ENCODE data around the gene AMBN.

Gene AMBN, protein sequence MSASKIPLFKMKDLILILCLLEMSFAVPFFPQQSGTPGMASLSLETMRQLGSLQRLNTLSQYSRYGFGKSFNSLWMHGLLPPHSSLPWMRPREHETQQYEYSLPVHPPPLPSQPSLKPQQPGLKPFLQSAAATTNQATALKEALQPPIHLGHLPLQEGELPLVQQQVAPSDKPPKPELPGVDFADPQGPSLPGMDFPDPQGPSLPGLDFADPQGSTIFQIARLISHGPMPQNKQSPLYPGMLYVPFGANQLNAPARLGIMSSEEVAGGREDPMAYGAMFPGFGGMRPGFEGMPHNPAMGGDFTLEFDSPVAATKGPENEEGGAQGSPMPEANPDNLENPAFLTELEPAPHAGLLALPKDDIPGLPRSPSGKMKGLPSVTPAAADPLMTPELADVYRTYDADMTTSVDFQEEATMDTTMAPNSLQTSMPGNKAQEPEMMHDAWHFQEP

DNA sequence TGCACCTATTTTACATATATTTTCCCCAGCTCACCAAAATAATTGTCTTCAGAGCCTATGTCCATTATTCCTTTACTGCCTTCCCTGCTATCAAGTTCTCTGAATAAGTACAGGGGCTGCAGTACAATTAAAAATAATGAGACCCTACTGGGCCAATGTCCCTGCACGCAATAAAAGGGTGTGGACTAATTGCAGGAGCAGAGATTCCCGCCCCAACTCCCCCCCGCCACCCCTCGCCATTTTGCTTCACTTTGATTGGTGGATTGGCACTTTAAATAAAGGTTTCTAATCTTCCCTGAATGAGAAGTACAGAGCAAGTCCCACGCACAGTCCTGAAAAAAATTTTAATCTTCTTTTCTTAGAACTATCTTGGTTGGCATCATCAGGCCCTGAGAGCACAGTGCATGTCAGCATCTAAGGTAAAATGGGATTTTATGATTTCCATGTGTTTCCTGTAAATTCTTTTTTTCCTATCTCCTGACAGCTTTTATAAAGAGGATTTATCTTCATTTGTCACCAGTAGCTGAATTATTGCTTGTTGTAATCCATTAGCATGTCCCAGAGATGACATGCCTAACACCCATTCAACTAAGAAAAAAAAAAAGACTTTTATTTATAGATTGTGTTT lies at the start of gene AMBN:
Gene AMBN, plus strand, starts transcription at position 302 of the 628 bp plus-strand sequence. Its CDS starts 103 bp downstream, at position 405.
- DNase-seq: no peak

GRCh38 chr4:70544279-70544868 lies 47.7 kb upstream of the AMBN start:
- DNase-seq: peak in 1 of 2 experiments; percentile 29

DNA sequence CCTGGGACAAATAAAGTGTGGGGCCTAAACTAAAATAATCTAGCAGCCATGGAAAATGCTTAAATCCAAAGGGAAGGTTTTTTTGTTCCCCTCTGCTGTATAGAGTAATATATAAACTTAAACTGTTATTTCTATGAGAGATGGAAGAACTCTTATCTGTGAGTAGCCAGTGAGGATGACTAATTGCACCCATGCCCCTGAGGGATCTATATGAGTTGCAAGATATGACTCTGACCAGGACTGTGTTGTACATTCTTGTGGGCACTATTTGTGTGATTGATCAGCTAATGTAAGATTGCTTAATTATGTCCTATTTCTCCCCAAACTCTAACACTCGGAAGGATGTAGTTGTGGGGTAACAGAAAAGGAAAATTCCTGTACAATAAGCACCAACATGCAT lies 35.2 kb upstream of the AMBN start:
- no peak for DNase-seq

DNA sequence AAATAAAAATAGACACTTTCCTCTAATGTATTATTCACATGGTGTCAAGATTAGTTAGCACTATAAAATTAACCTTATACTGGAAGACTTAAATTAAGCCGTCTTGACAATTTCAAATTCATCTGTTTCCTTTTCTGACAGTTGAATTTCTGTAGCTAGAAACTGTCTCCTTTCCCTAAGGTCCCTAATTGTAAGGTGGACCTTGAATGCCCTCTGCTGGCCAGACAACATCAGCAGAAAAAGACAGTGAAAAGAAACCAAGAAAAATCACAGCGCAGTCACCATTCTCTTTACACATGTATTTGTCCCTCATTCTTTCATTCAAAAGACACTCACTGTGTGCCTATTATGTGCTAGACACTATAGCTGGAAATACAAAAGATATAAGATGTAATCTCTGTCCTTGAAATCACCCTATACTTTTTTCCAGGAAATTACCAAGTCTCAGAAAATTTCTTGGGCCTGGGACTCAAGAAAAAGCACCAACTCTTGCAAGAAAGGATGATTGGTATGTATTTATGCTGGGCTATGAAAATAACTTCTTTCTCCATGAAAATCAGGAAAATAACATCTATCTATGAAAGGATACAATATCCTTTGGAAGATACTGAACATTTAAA lies 32.7 kb upstream of the AMBN start:
- peak; percentile 10 to 66 for DNase-seq

DNA sequence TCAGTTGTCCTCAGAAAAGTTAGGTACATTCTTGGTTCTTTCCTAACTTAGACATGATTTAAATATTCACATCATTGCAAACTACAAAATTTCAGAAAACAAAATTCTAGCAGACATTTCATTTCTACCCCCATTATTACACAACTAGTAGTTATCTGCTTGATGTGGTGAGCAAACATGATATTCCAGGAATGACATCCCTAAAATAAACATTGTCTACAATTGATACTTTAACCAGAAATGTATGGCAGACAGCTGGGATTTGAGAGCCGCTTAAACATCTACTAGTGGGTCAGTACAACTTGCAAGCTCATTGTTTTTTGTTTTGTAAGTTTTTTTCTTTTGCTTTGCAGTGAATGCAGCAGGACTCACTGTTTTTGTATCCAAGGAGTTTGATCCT lies 32.1 kb upstream of the AMBN start:
- DNase-seq: no peak

DNA sequence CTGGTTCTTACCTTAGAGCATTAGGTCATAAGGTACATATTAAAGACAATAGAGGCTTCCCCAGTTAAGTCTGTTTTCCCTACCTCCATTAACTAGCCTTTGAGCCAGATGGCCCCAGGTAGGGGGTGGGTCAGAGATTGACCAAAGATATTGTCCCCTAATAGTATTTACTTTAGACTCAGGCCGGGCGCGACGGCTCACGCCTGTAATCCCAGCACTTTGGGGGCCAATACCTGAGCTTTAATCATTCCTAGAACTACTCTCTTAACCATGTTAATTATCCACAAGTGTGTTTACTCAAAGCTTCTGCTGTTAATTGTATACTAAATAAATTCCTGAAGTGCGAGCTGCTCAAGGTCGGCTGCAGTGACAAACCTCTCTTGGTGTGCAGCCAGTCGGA lies 28.0 kb upstream of the AMBN start:
- DNase-seq: no peak

- no peak for DNase-seq
These were observed 21.3 kb upstream of the AMBN start for GRCh38 chr4:70570796-70571195.

DNA sequence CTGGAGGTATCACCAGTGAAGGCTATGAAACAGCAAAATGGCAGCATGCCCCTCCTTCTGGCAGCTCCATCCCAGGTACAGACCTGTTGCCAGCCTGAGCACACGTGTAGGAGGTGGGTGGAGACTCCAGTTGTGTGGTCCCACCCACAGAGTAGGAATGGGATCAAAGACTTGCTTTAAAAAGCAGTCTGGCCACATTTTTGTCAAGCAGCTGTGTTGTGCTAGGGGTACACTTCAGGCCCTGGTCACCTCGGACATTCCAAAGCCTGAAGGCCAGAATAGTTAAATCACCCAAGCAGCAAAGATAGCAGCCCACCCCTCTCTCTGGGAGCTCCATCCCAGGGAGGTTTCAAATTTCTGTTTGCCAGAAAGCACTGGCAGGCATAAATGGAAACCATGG lies 20.3 kb upstream of the AMBN start:
- DNase-seq: no peak

- DNase-seq: no peak
These were observed 16.1 kb upstream of the AMBN start for GRCh38 chr4:70575964-70576363.

- DNase-seq: no peak
These were observed 14.7 kb upstream of the AMBN start for GRCh38 chr4:70577220-70577927.

- no peak for DNase-seq
These were observed 10.1 kb upstream of the AMBN start for GRCh38 chr4:70581980-70582379.

DNA sequence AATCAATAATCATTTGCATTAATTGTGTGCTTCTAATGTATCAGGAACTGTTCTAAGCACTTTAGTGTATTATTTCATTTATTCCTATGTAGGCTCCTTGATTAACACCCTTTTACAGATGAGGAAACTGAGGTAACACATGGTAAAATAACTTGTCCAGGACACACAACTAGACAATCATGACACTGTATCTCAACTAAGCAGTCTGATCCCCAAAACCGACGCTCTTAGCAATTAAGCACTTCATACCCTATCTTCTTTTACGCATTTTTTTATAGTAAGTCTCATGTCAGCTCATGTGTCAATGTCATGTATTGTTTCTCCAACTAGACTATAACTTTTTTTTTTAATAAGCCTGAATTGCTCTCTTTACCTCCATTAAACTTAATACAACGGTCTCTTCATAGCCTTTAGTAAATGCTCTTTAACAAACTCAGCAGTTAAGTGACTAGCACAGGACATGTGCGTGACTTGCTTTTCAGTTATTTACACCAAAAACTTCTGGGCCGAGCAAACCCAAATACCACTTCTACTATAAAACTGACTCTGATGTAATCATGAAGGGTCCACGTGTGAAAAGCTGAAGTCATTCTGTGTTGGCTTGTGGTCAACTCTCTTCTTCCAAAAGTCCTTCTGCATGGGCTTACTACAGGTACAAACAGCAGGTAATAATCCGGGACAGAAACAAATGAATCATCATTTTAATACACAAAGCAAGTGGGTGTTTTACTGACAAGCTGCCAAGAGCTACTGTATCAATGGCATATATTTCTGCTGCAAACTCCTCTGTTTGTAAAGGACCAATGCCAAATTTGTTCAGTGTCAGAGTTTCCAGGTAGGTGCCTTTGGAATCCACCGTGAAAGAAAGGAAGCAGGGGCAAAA lies 7.9 kb upstream of the AMBN start:
- no peak for DNase-seq

DNA sequence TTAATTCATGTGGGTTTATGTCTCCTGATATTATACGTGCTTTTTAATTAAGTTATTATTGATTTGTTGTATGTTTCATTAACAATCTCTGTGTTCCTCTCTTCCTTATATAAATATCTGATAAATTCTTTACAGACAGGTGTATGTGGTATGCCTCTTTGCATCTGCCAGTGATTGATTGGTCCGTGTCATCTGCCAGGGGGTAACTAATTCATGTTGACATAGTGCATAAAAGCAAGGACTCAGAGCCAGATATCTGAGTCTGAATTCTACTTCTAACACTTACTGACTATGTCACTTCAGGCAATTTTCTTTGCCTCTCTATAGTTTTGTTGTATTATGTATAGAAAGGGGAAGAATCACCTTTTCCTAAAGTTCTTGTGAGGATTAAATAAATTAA lies 5.2 kb upstream of the AMBN start:
- no peak for DNase-seq

- no peak for DNase-seq
These were observed 2.3 kb upstream of the AMBN start for GRCh38 chr4:70589785-70590184.

DNA sequence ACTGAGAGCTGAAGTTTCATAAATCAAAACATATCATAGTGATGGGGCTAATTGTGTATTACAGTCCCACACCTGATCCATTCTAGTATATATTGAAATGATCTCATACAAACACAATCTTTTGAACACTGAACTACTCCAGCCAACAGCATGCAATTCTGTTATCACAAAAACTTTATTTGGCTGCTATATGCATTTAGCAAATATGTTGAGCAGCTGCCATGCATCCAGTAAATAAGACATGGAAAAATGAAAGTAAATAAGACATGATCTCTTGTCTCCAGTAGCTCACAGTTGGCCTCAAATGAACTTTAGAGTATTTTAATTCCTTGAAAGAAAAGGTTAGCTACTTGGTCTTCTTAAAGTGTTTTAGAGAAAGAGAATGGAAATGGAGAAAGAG lies 2.1 kb downstream of the AMBN start:
- DNase-seq: no peak

GRCh38 chr4:70600305-70600704 lies 8.2 kb downstream of the AMBN start:
- no peak for DNase-seq

- no peak for DNase-seq
These were observed 8.9 kb downstream of the AMBN start for GRCh38 chr4:70600977-70601376.

DNA sequence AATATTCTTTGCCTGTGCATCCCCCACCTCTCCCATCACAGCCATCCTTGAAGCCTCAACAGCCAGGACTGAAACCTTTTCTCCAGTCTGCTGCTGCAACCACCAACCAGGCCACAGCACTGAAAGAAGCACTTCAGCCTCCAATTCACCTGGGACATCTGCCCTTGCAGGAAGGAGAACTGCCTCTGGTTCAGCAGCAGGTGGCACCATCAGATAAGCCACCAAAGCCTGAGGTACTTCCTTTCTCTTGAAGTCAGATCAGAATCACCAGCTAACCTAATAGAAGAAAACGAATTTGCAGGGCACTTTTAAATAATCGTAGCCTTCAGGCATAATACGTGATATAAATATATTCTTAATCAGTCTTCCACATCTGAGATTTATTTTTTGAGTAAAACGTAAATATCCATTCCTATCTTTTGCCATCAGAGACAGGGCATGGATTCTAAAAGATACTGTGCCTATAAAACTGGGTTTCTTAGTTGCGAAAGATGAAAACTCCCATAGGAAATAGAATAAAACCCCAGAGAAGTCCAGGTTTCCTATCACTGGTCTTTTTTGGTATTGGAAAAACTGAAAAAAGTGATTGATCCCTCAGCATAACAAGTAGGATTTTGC lies 9.5 kb downstream of the AMBN start:
- peak; percentile 56 to 77 for DNase-seq

DNA sequence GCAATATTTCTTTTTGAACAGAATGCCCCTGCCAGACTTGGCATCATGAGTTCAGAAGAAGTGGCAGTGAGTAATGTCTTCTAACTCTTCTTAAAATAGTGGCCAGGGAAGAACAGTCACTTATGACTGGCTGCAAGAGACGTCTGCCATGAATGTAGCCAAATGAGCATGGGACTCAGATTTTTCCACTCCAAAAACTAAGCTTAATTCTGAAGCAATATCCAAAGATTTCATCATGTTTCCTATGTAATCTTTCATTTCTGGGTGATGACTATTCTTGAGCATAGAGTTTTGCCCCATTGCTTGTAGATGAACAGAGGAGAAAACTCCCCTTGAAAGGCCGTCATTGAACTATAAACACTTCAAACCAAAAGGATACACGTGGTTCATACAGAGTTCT lies 11.8 kb downstream of the AMBN start:
- DNase-seq: no peak

- no peak for DNase-seq
These were observed 14.4 kb downstream of the AMBN start for GRCh38 chr4:70606459-70606858.

GRCh38 chr4:70607334-70607853 lies 15.3 kb downstream of the AMBN start:
- no peak for DNase-seq
